ENCODE data around the gene EMD.
A peak's percentile ranks its signal among the peaks of the same experiment; 100 is the strongest.

EMD gene

DNA sequence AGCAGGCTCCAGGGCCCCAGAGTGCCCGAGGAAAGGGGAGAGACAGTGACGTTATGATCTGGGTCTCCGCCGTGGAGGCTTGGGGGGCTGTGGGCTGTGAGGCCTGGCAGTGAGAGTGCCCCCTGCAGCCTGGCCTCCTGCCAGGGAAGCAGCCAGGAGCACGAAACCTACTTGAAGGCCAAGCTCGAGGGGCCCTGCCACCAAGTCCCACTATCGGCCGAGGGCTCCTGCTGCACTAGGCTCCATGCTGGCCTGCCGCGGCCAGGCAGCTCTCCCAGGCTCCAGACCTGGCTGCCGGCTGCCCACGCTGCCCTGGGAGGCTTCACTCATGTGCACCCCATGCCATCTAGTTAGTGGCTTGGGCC is 23.3 kb upstream of the EMD start:
- no peak for DNase-seq

DNA sequence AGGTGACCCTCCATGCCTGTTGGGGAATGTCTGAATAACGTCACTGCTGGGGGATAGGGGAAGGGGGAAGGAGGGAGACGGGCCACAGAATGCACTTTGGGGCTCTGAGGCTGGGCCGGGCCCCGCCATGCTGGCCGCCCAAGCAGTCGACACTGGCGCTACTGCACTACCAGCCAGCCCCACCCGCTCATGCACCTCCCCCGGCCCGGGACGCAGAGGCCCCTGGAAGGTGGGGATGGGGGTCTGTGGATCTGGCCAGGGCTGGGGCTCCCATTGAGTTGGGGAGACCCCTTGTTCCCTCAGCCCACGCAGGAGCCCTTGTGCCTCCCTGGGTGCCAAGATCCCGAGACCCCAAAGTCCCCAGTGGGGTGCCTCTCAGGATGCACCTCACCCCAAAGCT is 22.5 kb upstream of the EMD start:
- no peak for DNase-seq

DNA sequence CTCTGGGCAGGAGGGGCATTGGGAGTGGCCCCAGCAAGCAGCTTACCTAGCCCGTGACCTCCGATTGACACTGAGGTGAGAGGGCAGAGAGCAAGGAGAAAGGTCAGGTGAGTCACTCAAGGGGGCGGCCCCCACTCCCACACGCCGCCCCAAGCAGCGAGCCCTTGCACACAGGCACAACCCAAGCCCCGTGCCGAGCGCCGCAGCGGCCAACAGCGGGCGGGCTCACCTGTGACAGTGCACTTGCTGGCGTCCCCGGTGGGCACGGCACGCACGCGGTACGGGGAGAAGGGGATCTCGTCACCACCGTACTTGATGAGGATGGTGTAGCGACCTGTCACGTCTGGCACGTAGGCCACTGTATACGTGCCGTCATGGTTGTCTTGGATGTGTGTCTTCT is 21.9 kb upstream of the EMD start:
- DNase-seq, result no peak

DNA sequence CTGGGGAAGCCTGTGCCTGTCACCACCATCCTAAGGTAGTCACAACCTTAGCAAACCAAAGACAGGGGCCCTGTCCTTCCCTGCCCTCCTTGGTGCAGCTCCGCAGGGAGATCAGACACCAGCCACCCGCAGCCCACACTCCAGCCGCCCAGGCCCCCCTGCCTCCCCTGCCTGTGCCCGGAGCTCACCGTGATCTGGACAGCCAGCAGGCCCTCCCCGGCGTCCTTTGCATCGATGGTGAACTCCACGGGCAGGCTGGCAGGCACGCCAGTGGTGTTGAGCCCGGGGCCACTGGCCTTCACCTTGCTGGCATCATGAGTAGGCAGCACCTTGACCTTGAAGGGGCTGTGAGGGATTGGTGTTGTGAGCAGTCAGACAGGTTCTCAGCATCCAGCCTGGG is 21.1 kb upstream of the EMD start:
- no peak for DNase-seq

DNA sequence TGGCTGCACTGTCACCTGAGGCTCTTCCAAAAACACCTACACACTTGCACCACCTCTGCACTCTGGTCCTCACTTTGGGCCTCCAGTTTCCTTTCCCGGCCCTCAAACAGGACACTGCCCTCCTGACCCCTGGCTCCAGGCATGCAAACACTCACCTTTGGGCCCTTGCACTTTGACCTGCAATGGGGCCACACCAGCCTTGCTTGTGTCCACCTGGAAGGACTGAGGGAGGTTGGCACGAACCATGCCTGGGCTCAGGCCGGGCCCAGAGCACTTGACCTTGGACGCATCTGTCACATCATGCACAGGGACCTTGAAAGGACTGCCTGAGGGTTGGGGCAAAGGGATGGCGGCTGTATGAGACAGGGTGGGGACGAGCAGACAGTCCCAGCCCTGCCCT is 20.3 kb upstream of the EMD start:
- no peak for DNase-seq

DNA sequence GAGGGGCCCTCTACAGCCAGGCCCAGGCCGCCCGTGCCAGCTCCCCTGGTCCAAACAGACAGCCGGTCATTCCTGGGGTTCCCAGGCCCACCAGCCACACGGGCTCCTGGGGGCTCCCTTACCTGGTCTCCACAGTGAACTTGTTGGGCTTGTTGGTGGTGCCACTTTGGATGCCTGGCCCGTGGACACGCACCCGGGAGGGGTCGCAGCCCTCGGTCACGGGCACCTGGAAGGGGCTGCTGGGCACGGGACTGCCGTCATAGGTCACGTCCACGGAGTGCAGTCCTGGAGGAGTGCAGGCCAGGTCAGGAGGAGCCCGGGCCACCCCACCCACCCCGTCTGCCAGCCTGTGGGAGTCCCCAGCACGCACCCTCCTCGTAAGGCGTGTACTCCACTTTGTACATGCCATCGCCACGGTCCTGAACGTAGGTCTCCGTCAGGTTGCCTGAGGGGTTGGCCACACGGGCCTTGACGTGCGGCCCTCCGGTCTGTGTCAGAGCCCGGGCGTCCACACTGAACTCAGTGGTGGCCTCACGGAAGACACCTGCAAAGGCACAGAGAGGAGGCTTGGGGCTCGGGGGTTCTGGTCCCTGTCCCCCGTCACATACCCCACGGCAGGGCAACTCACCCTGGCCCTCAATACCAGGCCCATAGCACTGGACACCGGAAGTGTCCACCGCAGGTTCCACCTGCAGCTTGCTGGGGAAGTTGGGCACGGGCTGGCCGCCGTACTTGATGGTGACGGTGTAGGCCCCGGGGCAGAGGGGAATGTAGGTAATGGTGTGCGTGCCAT is 19.5 kb upstream of the EMD start:
- no peak for DNase-seq

DNA sequence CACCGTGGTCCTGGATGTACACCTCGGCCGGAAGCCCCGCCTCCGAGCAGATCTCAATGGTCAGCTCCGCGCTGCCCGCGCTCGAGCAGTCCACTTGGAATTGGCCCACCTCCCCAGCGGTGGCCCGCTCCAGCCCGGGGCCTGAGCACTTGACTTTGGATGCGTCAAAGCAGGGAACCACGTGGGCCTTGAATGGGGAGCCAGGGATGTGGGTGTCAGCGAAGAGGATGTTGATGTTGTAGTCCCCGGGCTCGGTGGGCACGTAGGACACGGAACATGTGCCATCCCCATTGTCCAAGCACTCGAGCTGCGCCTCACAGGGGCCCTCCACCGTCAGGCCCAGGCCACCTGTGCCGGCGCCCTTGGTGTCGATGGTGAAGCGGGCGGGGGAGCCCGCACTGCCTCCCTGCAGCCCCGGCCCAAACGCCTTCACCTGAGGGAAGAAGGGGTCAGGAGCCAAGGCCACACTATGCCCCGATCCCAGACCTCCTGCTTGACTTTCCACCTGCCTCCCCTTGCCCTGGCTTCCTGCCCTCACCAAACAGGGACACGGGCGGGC is 18.9 kb upstream of the EMD start:
- no peak for DNase-seq

DNA sequence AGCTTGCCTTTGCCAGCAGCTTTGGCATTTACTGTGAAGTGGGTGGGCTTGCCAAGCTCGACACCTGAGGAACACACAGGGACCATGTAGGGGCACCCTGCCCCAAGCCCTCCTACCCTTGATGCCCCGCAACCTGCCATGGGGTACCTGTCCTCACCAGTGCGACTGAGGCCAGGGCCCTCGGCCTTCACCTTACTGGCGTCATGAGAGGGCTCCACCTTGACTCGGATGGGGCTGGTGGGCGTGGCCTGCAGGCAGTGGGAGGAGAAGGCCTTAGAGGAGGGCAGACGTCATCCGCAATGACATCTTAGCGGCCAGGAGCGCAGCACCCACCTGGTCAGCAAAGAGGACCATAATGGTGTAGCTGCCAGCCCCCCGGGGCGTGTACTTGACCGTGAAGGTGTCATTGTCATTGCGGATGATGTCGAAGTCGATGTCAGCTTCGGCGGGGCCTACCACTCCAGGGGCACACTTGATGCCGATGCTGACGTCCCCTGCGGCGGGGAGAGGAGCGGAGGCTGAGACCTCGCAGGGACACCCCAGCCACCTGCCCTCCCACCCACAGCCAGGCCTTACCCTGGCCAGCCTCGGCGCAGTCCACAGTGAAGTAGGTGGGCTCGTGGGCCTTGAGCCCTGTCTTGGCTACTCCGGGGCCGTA is 16.9 kb upstream of the EMD start:
- no peak for DNase-seq

DNA sequence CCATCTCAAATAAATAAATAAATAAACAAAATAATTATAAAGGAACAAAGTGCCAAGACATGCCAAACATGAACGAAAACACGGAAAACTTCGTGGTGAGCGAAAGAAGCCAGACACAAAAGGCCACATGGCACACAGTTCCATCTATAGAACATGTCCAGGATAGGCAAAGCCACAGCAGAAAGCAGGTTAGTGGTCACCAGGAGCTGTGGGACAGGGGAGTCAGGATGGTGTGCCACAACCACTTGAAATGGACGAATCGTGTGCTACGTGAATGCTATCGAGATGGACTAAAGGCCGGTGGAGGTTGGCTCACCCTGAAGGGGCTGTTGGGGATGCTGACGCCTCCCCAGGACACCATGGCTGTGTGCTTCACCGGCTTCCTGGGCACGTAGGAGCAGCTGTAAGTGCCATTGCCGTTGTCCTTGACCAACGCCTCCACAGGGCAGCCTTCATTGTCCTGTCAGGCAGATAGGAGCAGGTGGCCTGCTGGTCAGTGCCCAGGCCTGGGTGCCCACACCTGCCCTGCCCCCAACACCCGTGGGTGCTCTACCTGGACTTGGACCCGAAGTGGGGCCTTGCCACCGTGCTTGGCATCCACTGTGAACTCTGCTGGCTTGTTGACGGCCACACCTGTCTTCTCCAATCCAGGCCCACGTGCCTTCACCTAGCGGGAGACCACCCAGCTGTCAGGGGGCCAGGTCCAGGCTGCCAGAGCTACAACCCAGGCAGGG is 15.2 kb upstream of the EMD start:
- no peak for DNase-seq

DNA sequence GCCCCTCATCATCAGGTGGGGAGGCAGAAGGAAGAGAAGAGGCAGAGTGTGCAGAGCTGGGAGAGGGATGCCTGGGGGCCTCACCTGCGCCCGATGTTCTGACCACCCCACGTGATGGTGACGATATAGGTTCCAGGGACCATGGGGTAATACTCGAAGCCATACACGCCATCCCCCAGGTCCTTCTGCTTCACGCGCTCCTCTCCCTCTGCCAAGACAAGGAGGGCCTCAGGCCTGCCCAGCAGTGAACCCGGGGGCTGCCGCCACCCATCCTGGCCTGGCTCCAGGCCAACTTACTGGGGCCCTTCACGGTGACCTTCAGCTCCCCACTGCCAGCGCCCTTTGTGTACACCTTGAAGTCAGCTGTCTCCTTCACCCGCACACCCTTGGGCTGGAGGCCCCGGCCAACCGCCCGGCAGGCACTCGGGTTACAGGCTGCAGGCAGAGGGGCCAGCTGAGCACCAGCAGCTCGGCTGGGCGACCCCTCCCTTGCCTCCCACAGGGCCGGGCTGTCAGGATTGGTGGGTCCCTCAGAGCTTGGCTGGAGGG is 14.0 kb upstream of the EMD start:
- no peak for DNase-seq

DNA sequence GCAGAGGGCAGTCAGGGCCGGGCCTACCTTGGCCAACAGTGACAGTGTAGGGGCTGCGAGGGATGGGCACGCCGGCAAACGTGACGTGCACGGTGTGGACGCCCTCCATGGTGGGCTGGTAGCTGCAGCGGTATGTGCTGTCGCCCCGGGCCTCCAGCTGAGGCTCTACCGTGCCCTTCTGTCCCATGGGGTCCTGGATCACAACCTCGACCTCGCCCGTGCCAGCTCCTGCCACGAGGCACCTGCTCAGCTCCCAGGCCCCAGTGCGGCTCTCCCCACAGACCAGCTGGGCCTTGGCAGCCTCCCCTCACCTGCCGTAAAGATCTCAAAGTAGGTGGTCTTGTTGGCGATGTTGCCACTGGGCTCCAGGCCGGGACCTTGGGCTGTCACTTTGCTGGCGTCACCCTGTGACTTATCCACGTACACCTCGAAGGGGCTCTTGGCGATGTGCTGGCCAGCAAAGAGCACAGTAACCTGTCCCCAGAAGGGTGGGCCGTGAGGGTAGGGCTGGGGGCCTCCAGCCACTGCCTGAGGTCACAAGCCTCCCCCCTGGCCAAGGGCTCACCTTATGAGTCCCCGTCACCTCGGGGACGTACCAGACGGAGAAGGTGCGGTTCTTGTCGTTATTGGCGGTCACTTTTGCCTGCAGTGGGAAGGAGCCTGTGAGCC is 13.0 kb upstream of the EMD start:
- no peak for DNase-seq

DNA sequence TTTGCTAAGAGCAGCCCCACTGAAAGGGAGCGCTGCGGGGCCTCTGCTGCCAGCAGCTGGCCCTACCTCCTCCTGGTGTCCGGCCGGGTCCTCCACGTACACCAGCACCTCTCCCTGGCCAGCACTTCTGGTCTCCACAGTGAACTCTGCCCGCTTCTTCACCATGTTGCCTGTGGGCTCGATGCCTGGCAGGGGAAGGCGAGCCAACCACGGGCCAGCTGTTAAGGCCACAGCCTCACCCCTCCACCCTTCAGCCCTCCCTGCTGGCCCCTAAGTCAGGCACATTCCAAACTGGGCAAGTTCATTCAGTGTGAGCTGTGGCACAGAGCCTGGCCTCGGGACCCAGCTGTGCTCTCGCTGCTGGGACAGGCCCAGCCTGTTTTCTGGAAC is 12.4 kb upstream of the EMD start:
- DNase-seq, result no peak

DNA sequence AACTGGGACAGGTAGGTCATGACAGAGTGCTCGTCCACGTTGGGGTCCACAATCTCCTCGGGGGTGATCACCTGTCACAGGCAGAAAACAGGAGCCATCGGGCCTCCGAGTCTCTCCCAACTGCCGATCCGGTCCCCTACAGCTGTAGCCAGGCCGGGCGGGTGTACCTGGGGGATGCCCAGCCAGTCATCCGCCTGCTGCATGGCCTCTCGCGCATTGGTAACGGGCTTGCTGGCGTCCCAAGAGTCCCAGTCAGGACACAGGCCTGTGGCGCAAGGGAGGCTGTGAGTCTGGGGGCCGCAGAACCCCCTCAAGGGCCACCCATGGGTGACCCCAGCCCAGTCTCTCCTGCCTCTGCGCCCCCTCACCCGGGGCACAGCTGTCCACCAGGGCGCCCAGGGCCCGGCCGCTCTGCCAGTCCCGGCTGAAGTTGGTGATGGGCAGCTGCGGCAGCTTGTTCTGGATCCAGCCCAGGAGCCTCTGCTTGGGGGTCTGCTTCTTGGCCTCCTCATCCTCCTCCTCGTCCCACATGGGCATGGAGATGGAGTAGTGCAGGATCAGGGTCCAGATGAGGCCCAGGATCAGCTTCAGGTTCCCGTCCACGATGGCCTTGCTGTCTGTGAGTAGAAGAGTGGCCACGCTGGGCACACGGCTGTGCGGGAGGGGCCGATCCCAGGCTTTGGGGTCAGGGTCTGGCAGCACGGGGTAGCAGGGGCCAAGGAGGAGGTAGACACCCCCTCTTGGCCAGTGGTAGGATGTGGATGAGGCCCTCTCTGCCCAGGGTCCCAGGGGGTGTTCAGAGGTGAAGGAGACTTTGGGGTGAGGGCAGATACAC is 11.4 kb upstream of the EMD start:
- DNase-seq, result no peak

DNA sequence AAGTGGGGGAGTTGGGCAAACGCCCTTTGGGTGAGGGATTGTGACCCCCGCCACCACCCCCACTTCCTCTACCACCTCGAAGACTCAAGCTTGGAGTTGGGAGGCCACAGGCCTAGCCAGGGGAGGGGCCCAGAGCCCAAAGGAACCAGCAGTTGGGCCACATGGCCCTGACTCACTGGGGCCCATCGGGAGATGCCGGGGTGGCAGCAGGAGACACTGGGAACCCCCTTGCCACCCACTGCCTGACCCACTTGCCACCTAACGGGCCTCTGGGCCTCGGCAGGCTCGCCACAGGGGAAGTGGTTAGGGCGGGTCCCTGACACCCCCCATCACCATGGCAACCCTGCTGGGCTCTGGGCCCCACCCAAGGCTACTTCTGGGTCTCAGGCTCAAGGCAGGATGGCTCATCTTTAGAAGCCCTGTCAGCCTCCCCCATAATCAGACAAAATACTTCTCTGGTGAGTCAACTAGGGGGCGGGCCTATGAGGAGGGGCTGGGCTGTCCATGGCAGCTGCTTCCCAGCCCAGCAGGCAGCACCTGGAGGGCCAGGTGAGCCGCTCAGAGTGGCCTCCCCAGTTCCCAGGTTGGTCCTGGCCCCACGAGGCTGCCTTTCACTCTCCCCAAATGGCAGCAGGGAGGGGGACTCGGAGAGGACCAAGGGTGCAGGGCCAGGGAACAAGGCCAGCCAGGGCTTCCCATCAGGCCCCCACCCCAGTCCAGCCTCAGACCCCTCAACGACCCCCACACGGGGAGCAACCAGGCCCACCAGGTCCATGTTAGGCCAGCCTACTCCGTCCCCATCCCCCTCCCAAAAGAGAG is 10.3 kb upstream of the EMD start:
- peak; percentile 27 for DNase-seq

DNA sequence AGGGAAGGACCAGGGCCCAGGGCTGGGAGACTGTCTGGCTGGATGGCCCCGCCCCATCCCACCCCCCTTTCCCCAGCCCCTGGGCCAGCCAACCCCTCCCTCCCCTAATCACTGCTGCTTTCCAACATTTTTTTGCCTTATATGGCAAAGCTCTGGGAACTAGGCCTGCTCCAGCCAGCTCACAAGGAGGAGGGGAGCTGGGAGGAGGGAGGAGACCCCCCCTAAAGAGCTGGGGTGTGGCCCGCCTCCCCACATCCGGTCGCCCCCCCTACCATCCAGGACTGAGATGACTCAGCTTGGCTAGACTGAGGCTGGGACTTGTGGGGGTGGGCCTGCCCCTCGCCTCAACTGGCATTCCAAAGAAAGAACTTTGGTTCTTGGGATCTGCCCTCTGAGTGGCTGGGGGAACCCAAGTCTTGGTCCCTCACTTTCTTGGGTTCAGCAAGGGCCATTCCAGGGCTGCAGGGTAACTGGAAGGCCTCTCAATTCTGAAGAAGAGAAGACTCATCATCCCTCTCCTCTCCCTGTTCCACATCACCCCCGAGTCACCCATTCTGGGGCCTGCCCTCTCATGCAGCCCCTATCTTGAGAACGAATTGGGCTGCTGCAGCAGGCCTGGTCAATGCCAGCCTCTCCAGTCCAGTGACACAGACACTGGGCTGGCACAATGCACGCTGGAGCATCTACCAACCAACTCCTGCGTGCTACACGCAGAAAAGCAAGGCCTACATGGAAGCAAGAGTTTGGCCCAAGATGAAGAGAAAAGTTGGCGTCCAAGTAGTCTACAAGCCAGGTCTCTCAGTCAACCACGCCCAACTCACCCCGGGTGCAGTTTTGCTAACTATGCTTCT is 9.4 kb upstream of the EMD start:
- DNase-seq, result no peak

DNA sequence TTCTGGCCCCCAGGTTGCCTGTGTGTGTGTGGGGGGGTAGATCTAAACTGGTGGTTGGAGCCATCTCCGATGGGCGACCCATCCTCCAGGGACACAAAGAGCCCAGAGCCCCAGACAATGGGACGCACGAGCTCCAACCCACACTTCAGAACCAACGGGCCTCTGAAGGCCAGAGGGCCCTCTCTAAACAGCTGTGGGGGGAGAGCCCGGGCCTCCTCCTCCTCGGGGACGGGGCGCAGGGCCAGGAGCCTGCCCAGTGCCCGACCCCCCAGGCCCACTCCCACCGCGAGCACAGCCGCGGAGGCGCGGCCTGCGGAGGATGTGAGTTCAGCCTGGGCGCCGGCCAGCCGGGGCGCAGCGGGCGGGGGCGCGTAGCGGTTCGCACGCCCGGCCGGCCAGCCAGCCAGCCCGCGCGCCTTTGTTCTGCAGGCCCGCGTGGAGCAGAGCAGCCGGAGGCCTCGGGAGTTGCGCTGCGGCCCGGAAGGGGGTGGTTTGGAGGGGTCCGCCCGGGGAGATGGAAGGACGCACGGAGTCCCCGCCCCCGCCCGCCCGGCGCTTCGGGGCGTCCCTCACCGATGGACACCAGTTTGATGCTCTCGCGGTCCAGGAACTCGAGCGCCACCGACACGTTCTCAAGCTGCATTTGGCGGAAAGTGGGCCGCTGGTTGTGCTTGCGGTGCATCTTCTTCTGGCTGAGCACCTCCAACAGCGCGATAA is 8.6 kb upstream of the EMD start:
- DNase-seq, result no peak

DNA sequence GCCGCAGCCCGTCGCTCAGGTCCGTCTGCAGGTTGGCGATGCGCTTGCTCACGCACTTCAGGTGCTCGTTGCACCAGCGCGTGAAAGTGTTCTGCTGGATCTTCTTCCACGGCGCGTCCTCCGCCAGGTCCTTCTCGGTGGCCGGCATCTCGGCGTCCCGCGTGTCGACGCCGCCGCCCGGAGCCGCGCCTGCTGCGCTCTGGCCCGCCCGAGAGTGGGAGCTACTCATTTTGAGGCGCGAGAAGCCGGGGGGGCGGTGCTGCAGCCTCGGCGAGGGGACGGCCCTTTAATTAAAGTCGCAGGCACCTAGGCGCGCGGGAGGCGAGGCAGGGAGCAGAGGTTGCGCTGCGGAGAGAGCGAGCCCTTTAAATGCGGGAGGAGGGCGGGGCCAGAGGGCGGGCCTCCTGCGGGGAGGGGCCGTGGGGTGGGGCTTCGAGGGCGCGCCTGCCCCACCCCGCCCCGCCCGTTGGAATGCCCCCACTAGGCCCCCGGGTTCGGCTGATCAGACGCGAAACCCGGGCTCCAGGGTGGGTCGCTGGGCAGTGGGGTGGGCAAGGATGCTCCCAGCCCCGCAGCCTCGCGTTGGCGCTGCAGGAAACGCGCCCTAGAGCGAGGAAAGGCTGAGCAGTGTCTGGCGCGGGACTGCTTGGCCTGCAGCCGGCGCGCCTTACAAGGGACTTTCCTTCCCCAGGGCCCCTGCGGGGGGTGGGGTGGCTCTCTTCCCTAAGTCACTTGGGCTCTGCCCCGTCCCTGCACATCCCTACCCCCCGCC is 7.9 kb upstream of the EMD start:
- DNase-seq, result peak; percentile 73

DNA sequence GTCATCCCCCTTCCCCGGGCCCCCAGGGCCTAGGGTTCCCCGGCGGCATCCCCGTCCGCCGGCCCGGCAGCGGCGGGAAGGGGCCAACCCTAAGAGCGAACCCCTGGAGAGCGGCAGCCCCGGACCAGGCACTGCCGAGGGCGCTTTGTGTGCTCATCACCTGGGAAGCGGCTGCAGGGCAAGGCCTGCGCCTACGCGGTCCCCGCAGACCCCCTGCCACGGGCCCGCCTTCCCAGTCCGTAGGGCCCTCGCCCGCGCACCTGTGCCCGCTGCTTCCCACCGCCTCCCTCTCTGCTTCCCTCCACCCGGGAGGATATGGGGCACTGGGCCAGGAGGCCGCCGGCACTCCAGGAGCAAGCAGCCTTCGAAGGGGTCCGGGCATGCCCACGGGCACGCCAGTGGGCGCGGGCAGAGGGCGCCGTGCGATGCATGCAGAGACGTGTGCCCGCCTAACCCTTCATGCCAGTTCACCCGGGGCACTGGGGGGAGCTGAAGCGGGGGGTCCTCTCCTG is 7.2 kb upstream of the EMD start:
- DNase-seq, result no peak

Data from NCI-H2029 (cell line).